ENCODE data around the gene ART5. TPM values are rescaled to one million over a fixed set of nuclear protein-coding genes. Genes with fewer than 3 reads are reported as not detected.
"Not testable (repeated sequence)": the region's sequence is repeated elsewhere in the genome, so short reads cannot be mapped to it uniquely, and the experiment has no call there.

Gene ART5
- total RNA-seq, 2 experiments from 2014 or later, result not detected

GRCh38 chr11:3605771-3606203 lies 36.0 kb downstream of the ART5 start:
- CTCF ChIA-PET, result no interaction called here
- TF ChIP-seq CTCF (IDR thresholded peaks at IDR 0.05), result no peak
- Mint-ChIP-seq H3K27me3 (no peaks in the 10 kb centered on the region), H3K4me3 (no peak overlapping the region), H3K36me3 (ENCODE audit: low read depth) (no peaks in the 10 kb centered on the region), H3K9me3 (no peaks in the 10 kb centered on the region), H3K27ac (no peak overlapping the region), H3K4me1 (ENCODE audit: low read depth) (no peaks in the 10 kb centered on the region)
- Histone ChIP-seq H3K4me1 (ENCODE audit: insufficient read depth, low read length) (no peaks in the 10 kb centered on the region), H3K36me3 (ENCODE audit: insufficient read depth, low read length) (no peaks in the 10 kb centered on the region), H3K4me3 (ENCODE audit: low read length) (no peak overlapping the region), H3K9me3 (ENCODE audit: control insufficient read depth in 1 of 2, insufficient read depth in 1 of 2, low read length in 2 of 2) (no peaks in the 10 kb centered on the region), H3K27ac (ENCODE audit: low read depth in 1 of 2, low read length in 2 of 2) (no peak overlapping the region), H3K27me3 (ENCODE audit: control insufficient read depth in 1 of 2, insufficient read depth in 2 of 2, low read length in 2 of 2) (no peaks in the 10 kb centered on the region)
- POLR2A ChIA-PET, result no interaction called here
- intact Hi-C loops (cut with DNase I, micrococcal nuclease), result loop anchor here (10.0 kb wide), 1 partner anchor 151 kb away; no protein-coding TSS in a partner anchor
- DNase-seq (no peak), ATAC-seq (ENCODE audit: poor library complexity) (no peak)

DNA sequence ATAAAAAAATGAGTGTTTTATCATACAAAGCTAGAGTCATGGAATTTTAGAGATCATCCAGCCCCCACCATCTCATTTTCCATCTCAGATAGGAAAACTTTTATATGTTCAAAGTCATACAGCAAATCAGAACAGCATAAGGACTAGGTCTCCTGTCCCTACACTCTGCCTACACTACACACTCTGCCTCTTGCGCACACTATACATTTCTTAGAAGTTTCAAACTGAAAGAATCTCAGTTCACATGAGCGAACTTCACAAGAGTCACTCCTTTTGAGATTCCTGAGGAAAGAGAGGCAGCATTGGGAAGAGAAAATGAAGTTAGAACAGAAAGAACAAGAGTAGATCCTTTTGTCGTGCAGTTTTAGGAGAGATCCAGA lies 36.5 kb downstream of the ART5 start:
- Histone ChIP-seq H3K4me3 (ENCODE audit: low read length) (no peak overlapping the region), H3K4me1 (ENCODE audit: insufficient read depth, low read length) (no peaks in the 10 kb centered on the region), H3K36me3 (ENCODE audit: insufficient read depth, low read length) (no peaks in the 10 kb centered on the region), H3K9me3 (ENCODE audit: control insufficient read depth in 1 of 2, insufficient read depth in 1 of 2, low read length in 2 of 2) (no peaks in the 10 kb centered on the region), H3K27ac (ENCODE audit: low read depth in 1 of 2, low read length in 2 of 2) (no peak overlapping the region), H3K27me3 (ENCODE audit: control insufficient read depth in 1 of 2, insufficient read depth in 2 of 2, low read length in 2 of 2) (no peaks in the 10 kb centered on the region)
- intact Hi-C loops (cut with DNase I, micrococcal nuclease), result loop anchor here (10.0 kb wide), 1 partner anchor 150 kb away; no protein-coding TSS in a partner anchor
- H3K9me3 Mint-ChIP-seq, result no peaks in the 10 kb centered on the region
- H3K27me3 Mint-ChIP-seq, result no peaks in the 10 kb centered on the region
- no peak for DNase-seq
- H3K4me3 Mint-ChIP-seq, result no peak overlapping the region
- no peak overlapping the region for H3K27ac Mint-ChIP-seq
- ChIA-PET POLR2A (no interaction called here), CTCF (no interaction called here)
- ATAC-seq (ENCODE audit: poor library complexity), result no peak
- TF ChIP-seq CTCF (IDR thresholded peaks at IDR 0.05), result no peak
- H3K4me1 Mint-ChIP-seq (ENCODE audit: low read depth), result no peaks in the 10 kb centered on the region
- no peaks in the 10 kb centered on the region for H3K36me3 Mint-ChIP-seq (ENCODE audit: low read depth)

- H3K27me3 Mint-ChIP-seq, result no peaks in the 10 kb centered on the region
- DNase-seq (no peak), ATAC-seq (ENCODE audit: poor library complexity) (no peak)
- no peaks in the 10 kb centered on the region for H3K9me3 Mint-ChIP-seq
- TF ChIP-seq CTCF (IDR thresholded peaks at IDR 0.05), result no peak
- Histone ChIP-seq H3K27me3 (ENCODE audit: control insufficient read depth in 1 of 2, insufficient read depth in 2 of 2, low read length in 2 of 2) (no peaks in the 10 kb centered on the region), H3K4me1 (ENCODE audit: insufficient read depth, low read length) (no peaks in the 10 kb centered on the region), H3K27ac (ENCODE audit: low read depth in 1 of 2, low read length in 2 of 2) (no peak overlapping the region), H3K36me3 (ENCODE audit: insufficient read depth, low read length) (no peaks in the 10 kb centered on the region), H3K4me3 (ENCODE audit: low read length) (no peak overlapping the region), H3K9me3 (ENCODE audit: control insufficient read depth in 1 of 2, insufficient read depth in 1 of 2, low read length in 2 of 2) (no peaks in the 10 kb centered on the region)
- no peak overlapping the region for H3K27ac Mint-ChIP-seq
- POLR2A ChIA-PET, result no interaction called here
- H3K4me3 Mint-ChIP-seq, result no peak overlapping the region
- intact Hi-C loops (cut with DNase I, micrococcal nuclease), result loop anchor here (10.0 kb wide), 1 partner anchor 149 kb away; no protein-coding TSS in a partner anchor
- no peaks in the 10 kb centered on the region for H3K36me3 Mint-ChIP-seq (ENCODE audit: low read depth)
- CTCF ChIA-PET, result no interaction called here
- no peaks in the 10 kb centered on the region for H3K4me1 Mint-ChIP-seq (ENCODE audit: low read depth)
These were observed 37.6 kb downstream of the ART5 start for GRCh38 chr11:3604167-3604566.

DNA sequence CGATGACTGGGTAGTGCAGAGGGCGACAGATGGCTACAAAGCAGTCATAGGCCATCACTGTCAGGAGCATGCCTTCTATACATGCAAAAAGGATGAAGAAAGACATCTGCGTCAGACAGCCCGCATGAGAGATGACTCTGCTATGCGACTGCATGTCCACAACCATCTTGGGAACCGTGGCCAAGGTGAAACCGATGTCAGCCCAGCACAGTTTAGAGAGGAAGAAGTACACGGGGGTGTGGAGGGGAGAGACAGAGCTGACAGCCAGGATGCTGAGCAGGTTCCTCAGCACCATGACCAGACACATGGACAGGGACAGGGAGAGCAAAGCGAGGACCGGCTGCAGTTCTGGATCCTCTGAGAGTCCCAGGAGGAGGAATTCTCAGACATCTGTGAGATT lies 41.6 kb downstream of the ART5 start:
- intact Hi-C loops (cut with DNase I, micrococcal nuclease), result loop anchor here (10.0 kb wide), 1 partner anchor 145 kb away; no protein-coding TSS in a partner anchor

DNA sequence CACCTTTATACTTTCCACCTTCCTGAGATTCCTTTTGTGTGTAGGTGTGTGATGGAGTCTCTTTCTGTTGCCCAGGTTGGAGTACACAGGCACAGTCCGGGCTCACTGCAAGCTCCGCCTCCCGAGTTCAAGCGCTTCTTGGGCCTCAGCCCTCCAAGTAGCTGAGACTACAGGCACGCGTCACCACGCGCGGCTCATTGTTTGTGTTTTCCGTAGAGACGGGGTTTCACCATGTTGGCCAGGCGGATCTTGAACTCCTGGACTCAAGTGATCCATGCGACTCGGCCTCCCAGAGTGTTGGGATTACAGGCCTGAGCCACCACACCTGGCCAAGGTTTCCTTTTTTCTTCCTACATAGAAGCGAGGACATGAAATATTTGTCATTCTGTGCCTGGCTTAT lies 44.0 kb downstream of the ART5 start:
- H3K4me1 ChIP-seq (ENCODE audit: insufficient read depth, low read length); H3K27ac Mint-ChIP-seq; H3K36me3 ChIP-seq (ENCODE audit: insufficient read depth, low read length); H3K9me3 Mint-ChIP-seq; H3K27ac ChIP-seq (ENCODE audit: low read depth in 1 of 2, low read length in 2 of 2); H3K36me3 Mint-ChIP-seq (ENCODE audit: low read depth); H3K27me3 Mint-ChIP-seq; ATAC-seq (ENCODE audit: poor library complexity); intact Hi-C loops (cut with DNase I, micrococcal nuclease); CTCF ChIA-PET; POLR2A ChIA-PET; H3K4me1 Mint-ChIP-seq (ENCODE audit: low read depth); H3K27me3 ChIP-seq (ENCODE audit: control insufficient read depth in 1 of 2, insufficient read depth in 2 of 2, low read length in 2 of 2); H3K9me3 ChIP-seq (ENCODE audit: control insufficient read depth in 1 of 2, insufficient read depth in 1 of 2, low read length in 2 of 2); H3K4me3 Mint-ChIP-seq; DNase-seq; H3K4me3 ChIP-seq (ENCODE audit: low read length): not testable (repeated sequence)

More for the DNA sequence above, 41.6 kb downstream of the ART5 start:
- H3K27ac ChIP-seq (ENCODE audit: low read depth in 1 of 2, low read length in 2 of 2); CTCF ChIA-PET; ATAC-seq (ENCODE audit: poor library complexity); H3K4me3 ChIP-seq (ENCODE audit: low read length); POLR2A ChIA-PET; H3K4me3 Mint-ChIP-seq; DNase-seq; H3K27me3 Mint-ChIP-seq; H3K36me3 Mint-ChIP-seq (ENCODE audit: low read depth); H3K36me3 ChIP-seq (ENCODE audit: insufficient read depth, low read length); H3K9me3 ChIP-seq (ENCODE audit: control insufficient read depth in 1 of 2, insufficient read depth in 1 of 2, low read length in 2 of 2); H3K27ac Mint-ChIP-seq; H3K4me1 ChIP-seq (ENCODE audit: insufficient read depth, low read length); H3K27me3 ChIP-seq (ENCODE audit: control insufficient read depth in 1 of 2, insufficient read depth in 2 of 2, low read length in 2 of 2); H3K4me1 Mint-ChIP-seq (ENCODE audit: low read depth); H3K9me3 Mint-ChIP-seq: not testable (repeated sequence)

All from CD4-positive, alpha-beta T cell (primary cell).